Subcutaneous preadipocyte (primary cell): ENCODE data around the gene STATH. TPM values are rescaled to one million over a fixed set of nuclear protein-coding genes. Genes with fewer than 3 reads are reported as not detected.

ENCODE experiments used
- total RNA-seq: library from RNA; depleted of rRNA; stranded (reverse); fragments of >200 nt; gene quantifications from 2 replicates; pipeline ENCODE4 v1.2.3, GENCODE V29; 2012

The STATH gene, protein sequence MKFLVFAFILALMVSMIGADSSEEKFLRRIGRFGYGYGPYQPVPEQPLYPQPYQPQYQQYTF
- not detected in 2 replicates for total RNA-seq

DNA sequence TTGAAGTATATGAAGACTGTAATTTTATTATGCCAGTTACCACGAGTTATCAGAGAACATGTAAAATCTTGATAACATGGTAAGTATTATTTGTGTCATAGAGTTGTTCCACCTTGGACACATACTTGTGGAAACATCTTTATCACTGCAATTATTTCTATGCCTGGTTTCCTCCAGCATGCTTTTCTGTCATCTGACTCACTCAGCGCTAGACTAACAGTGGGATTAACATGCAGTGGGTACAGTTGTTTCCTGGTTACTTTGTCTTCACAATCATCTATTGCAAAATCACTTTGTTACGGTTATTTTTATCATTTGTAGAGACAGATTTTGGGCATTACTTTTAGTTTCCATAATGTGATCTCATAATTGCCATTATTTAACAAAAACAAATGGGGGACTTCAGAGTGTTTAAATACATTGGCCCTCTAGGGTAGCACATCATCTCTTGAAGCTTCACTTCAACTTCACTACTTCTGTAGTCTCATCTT lies at the start of gene STATH:
Gene STATH (plus strand): TSS at position 441 of the 491 bp plus-strand sequence. CDS start 2,472 bp downstream, outside the sequence.

DNA sequence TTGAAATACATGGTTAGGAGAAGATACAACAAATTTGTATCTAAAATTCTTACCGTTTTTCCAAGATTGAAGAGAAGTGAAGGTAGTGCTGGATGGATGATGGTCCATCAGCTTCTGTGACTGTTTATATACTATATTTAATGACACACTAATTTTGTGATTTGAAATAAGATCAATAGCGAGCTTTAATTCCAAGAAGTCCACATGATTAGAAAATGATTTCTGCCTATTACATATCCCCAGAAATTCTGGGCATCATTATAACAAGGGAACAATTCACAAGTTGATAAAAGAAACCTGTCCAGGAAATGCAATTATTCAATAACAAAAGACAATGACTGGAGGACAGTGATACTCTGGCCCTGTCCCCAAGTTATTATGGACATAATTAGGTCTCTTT lies 30.1 kb upstream of the STATH start, which contains the start of gene CSN2:
Gene CSN2 (minus strand): TSS at position 101 of the 400 bp plus-strand sequence. CDS start 4,733 bp downstream, outside the sequence.

GRCh38 chr4:70028159-70028558 lies 32.4 kb downstream of the STATH start, which contains the start of gene HTN3:
TSS of gene HTN3 (plus strand) at chr4:70028459. CDS start at chr4:70030741, 2,282 bp downstream.

DNA sequence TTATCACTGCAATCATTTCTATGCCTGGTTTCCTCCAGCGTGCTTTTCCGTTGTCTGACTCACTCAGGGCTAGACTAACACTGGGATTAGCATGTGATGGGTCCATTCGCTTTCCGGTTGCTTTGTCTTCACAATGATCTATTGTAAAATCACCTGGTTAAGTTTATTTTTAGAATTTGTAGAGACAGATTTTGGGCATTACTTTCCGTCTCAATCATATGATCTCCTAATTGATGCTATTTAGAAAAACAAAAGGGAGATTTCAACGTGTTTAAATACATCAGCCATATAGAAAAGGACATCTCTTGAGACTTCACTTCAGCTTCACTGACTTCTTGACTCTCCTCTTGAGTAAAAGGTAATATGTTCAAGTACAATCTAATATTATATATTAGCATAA lies 54.4 kb downstream of the STATH start, which contains the start of gene HTN1:
Gene HTN1 (plus strand): TSS at position 301 of the 400 bp plus-strand sequence. CDS start 2,639 bp downstream, outside the sequence.

Other genes starting within 250 kb of the STATH start
- 3.3 and 10.6 TPM in 2 replicates for gene SULT1B1, start 235.3 kb upstream of the STATH start, total RNA-seq
- gene SULT1E1, start 135.8 kb upstream of the STATH start, total RNA-seq, result 0.37 and 0.39 TPM in 2 replicates
- gene CSN1S1, start 64.9 kb upstream of the STATH start, total RNA-seq, result not detected in 2 replicates
- not detected in 2 replicates for gene CSN2, start 30.2 kb upstream of the STATH start, total RNA-seq
- gene HTN3, start 32.5 kb downstream of the STATH start, total RNA-seq, result not detected in 2 replicates
- not detected in 2 replicates for gene HTN1, start 54.5 kb downstream of the STATH start, total RNA-seq
- gene PRR27, start 158.3 kb downstream of the STATH start, total RNA-seq, result not detected in 2 replicates
- not detected in 2 replicates for gene ODAM, start 199.8 kb downstream of the STATH start, total RNA-seq
- not detected in 2 replicates for gene FDCSP, start 230.2 kb downstream of the STATH start, total RNA-seq
- not detected in 2 replicates for gene CSN3, start 246.6 kb downstream of the STATH start, total RNA-seq